Measurements from ENCODE around the gene LNX1. TPM values are rescaled to one million over a fixed set of nuclear protein-coding genes. Genes with fewer than 3 reads are reported as not detected.

LNX1 gene
- total and polyA plus RNA-seq, 2 of the 8 experiments (the other 6 are each of a cell fraction or from before 2014, with no cell fraction given), result 2.7 to 3.8 TPM

DNA sequence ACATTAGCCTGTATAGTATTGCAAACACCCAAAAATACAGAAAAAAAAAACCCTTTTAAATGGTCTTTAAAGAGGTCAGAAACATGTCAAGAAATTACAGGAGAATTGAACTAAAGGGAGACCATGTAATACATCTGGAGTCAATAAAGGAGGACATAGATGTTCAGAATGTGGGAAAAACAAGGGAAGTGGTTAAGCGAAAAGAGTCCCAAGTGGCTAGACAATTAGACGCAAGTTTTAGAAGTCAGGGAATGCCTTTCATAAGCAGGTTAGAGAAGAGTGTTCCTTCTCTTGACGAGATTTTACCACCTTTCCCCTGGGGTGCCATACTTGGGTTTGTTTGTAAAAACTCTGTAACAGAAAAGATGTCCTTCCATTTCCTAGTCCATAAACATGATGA lies 7.8 kb downstream of the LNX1 start (continued):
- TF ChIP-seq CTCF (IDR thresholded peaks at IDR 0.05; ENCODE audit: control extremely low read depth in 1 of 3, insufficient read depth in 1 of 3, low read depth in 1 of 3, low read length in 3 of 3) (no peak), RNF2 (IDR thresholded peaks at IDR 0.05; ENCODE audit: borderline replicate concordance, low read depth, low read length, missing control alignments, poor library complexity, severe bottlenecking) (no peak), BCL11A (IDR thresholded peaks at IDR 0.05; ENCODE audit: low read depth in 2 of 2, low read length in 2 of 2) (no peak)

Data from H1 (cell line).